SKM-1 (cell line): ENCODE measurements around the gene KIAA1191.
"Not testable (repeated sequence)": the region's sequence is repeated elsewhere in the genome, so short reads cannot be mapped to it uniquely, and the experiment has no call there.

Experiments
- DNase-seq: peaks from one replicate; lab custom pipeline; 2025; ENCODE audit not compliant: unreplicated experiment; lab: John Stamatoyannopoulos, UW

Gene KIAA1191

GRCh38 chr5:176317534-176318374 is 43.8 kb downstream of the KIAA1191 start:
- DNase-seq = no peak

- DNase-seq = not testable (repeated sequence)
Measured at GRCh38 chr5:176305356-176305755, 56.2 kb downstream of the KIAA1191 start.
